ENCODE measurements around the gene TTC13.

GRCh38 chr1:230930986-230931385 is 47.7 kb downstream of the TTC13 start:
- no peak for TF ChIP-seq FOXM1 (IDR thresholded peaks at IDR 0.05; ENCODE audit: low read depth, low read length)
- no peak for TF ChIP-seq HDAC2 (IDR thresholded peaks at IDR 0.05)
- no peak for TF ChIP-seq CREB1 (IDR thresholded peaks at IDR 0.05; ENCODE audit: low read depth)
- no peak for TF ChIP-seq CREM (IDR thresholded peaks at IDR 0.05; ENCODE audit: low read depth)
- TF ChIP-seq SUZ12 (IDR thresholded peaks at IDR 0.05; ENCODE audit: unreplicated experiment), result no peak
- TF ChIP-seq, protein P1, sequence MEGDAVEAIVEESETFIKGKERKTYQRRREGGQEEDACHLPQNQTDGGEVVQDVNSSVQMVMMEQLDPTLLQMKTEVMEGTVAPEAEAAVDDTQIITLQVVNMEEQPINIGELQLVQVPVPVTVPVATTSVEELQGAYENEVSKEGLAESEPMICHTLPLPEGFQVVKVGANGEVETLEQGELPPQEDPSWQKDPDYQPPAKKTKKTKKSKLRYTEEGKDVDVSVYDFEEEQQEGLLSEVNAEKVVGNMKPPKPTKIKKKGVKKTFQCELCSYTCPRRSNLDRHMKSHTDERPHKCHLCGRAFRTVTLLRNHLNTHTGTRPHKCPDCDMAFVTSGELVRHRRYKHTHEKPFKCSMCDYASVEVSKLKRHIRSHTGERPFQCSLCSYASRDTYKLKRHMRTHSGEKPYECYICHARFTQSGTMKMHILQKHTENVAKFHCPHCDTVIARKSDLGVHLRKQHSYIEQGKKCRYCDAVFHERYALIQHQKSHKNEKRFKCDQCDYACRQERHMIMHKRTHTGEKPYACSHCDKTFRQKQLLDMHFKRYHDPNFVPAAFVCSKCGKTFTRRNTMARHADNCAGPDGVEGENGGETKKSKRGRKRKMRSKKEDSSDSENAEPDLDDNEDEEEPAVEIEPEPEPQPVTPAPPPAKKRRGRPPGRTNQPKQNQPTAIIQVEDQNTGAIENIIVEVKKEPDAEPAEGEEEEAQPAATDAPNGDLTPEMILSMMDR (IDR thresholded peaks at IDR 0.05 in 2 of 3, conservative IDR thresholded peaks at IDR 0.05 in 1 of 3; ENCODE audit: control insufficient read depth in 2 of 3, extremely low read depth in 1 of 3, insufficient read depth in 1 of 3, low read depth in 3 of 3, low read length in 3 of 3), result no peak
- TF ChIP-seq POU2F2 (IDR thresholded peaks at IDR 0.05; ENCODE audit: borderline replicate concordance, low read depth, low read length), result no peak
- TF ChIP-seq FOXK2 (IDR thresholded peaks at IDR 0.05), result no peak
- no peak for TF ChIP-seq CHD1 (IDR thresholded peaks at IDR 0.05; ENCODE audit: low read depth, low read length)
- no peak for TF ChIP-seq POLR2AphosphoS2 (IDR thresholded peaks at IDR 0.05; ENCODE audit: low read depth, low read length)
- no peak for TF ChIP-seq NBN (IDR thresholded peaks at IDR 0.05)
- no peak for TF ChIP-seq BACH1 (IDR thresholded peaks at IDR 0.05; ENCODE audit: borderline replicate concordance)
- no peak for TF ChIP-seq IRF4 (IDR thresholded peaks at IDR 0.05; ENCODE audit: low read depth, low read length)

All from GM12878 (cell line).